ENCODE measurements around the gene DCAF8.
A peak's percentile ranks its signal among the peaks of the same experiment; 100 is the strongest.
"Not testable (repeated sequence)": the region's sequence is repeated elsewhere in the genome, so short reads cannot be mapped to it uniquely, and the experiment has no call there.

Gene DCAF8

DNA sequence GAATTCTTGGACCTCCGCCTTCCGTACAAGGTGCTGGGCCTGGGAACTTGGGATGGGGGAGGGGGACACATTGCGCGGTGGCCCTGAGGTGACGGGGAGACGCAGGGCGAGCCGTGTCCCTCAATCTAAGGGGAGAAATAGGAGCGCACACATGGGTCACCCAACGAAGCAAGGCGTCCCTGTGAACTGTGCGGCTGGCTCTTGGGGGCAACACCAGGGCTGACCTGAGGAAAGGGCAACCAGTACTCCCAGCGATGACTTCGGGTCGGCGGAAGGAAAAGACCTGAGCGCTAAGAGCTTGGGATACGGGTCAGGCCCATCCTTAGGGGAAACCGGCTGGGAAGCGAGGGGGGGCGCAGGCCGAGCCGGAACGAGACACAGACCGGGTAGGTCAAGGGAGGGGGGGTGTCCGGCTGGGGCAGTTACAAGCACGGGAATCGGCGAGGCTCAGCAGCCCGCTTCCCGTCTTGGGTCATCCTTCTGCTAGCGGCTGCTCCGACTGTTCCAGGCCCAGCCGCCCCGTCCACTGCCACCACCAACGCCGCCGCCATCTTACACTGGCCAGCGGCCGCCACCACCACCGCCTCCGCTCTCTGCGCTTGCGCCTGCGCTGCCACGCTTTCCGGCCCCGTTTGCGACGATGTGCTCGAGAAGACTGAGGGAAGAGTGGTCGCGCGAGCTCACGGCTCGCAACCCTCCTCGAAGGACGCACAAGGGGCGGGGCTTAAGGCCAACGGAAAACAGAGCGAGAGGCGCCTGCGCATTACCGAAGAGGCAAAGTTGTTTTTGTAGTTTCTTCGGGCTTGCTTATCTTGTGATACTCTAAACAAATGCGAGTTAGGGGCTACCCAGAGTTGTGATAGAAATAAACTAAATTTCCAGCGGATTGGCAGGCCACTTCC lies at the start of gene DCAF8:
DCAF8 (minus strand) TSS at position 657 of the 902 bp plus-strand sequence. CDS start 18,541 bp downstream, outside the sequence.
- DNase-seq (ENCODE audit: low spot score) = peak; percentile 98

DNA sequence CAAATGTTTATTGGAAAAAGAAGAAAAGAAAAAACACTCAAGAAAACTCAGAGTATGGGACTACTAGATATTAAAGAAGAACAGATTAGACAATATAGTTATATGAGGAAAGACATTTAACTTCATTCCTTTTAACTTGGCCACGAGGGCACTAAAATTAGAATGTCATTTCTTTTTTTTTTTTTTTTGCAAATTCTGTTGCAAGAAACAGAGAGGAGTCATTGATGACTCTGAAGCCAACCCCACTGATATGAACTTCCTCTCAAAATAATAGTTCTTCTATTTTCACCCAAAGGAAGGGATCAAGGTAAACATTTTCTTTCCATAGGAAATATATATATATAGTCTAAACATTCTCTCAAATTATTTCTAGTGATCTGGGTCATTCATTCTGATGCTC lies 47.2 kb upstream of the DCAF8 start:
- no peak for DNase-seq (ENCODE audit: low spot score)

DNA sequence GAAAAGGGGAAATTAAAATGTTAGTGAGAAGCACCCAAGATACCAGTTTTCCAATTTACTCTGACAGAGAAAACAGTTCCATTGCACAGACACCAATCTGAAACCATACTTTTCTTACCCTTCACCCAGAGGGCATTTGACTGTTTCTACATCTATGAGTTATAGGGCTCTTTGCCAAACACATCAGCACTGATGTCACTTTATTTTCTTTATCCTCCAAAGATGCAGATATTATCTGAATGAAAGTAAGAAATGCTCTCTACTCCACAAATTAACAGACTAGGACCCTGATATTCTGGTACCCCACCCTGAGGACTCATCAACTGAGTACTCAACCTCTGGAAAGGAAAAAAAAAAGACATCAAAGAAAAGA lies 46.8 kb upstream of the DCAF8 start:
- no peak for DNase-seq (ENCODE audit: low spot score)

DNA sequence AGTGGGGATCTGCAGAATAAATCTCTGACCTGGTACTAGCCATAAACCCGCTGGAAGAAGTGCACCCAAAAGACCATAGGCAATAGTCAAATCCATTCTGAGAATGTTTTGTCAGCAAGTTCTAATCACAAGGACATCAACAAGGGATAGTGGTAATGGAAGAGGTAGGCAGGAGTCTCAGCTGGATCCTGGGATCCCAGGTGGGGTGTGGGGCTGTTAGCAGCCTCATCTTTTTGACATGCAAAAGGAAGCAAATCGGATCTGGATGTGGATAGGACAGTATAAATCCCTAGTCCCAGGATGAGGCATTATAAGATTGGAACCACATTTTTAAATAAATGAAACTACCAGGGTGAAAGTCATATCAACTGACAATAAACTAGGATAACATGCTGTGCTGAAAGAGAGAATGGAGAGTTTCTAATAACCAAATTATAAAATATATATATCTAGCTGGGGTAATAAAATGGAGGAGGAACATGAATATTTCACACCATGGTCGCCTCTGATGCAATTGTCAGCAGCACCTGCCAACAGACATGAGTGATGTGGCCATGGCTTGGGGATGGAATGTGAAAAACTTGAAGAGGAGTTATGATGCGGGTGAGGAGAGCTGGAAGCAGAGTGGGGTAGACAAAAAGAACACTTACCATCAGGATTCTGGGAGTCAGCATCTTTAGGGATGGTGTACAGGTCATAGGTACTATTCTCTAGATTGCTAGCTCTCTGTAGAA lies 46.3 kb upstream of the DCAF8 start:
- DNase-seq (ENCODE audit: low spot score) = no peak

DNA sequence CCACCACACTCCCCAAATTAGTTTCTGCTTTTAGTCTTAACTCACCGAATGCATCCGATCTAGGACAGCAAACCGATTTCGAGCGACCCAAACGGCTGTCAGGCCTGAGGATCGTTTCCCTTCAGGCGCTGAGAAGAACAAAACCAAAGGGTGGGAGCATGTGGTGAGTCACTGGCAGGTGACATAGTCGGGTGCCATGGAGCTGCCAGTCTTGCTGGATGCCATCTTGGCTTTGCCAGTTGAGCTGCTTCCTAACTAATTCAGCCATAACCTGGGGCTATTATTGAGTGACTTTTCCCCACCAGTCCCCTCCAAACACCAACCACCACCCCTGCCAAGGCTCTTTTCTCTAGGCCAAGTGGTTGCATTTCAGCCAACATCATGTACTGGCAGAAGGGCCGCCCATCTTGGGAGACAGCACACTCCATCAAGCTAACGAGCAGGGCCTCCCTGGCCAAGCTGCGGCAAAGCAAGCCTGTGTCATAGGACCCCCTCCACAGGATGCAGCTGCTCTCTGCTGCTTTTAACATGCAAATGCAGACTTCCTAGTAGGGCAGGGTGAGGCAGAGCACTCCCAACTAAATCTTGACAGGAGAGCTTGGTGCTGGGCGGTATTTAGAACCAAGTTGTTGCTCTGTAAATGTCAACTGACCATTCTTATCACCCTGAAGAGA lies 44.9 kb upstream of the DCAF8 start:
- DNase-seq (ENCODE audit: low spot score) = no peak

DNA sequence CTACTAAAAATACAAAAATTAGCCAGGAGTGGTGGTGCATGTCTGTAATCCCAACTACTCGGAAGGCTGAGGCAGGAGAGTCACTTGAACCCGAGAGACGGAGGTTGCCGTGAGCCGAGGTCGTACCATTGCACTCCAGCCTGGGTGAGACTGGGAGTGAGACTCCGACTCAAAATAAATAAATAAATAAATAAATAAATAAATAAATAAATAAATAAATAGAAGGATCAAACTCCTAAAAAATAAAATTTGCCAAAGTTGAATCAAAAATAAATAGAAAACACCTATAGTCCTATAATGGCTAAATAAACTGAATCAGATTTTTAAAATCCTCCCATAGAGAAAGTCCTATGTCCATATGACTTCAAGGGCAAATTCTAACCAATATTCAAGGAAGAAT lies 37.8 kb upstream of the DCAF8 start:
- DNase-seq (ENCODE audit: low spot score) = no peak

DNA sequence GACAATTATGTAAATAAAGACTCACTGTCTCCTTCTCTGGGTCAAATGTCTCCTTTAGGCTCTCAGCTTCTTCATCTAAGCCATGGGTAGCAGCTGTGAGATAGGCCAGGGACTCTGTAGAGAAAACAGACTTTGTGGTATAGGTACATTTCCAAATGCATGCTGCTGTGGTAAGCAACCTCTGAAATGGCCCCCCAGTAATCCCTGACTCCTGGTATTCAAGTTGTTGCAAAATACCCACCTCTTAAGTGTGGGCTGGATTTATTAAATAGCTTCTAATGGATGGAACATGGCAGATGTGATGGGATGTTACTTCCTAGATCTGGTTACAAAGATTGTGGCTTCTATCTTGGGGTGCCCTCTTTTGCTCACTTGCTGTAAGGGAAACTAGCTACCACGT lies 33.7 kb upstream of the DCAF8 start:
- no peak for DNase-seq (ENCODE audit: low spot score)

DNA sequence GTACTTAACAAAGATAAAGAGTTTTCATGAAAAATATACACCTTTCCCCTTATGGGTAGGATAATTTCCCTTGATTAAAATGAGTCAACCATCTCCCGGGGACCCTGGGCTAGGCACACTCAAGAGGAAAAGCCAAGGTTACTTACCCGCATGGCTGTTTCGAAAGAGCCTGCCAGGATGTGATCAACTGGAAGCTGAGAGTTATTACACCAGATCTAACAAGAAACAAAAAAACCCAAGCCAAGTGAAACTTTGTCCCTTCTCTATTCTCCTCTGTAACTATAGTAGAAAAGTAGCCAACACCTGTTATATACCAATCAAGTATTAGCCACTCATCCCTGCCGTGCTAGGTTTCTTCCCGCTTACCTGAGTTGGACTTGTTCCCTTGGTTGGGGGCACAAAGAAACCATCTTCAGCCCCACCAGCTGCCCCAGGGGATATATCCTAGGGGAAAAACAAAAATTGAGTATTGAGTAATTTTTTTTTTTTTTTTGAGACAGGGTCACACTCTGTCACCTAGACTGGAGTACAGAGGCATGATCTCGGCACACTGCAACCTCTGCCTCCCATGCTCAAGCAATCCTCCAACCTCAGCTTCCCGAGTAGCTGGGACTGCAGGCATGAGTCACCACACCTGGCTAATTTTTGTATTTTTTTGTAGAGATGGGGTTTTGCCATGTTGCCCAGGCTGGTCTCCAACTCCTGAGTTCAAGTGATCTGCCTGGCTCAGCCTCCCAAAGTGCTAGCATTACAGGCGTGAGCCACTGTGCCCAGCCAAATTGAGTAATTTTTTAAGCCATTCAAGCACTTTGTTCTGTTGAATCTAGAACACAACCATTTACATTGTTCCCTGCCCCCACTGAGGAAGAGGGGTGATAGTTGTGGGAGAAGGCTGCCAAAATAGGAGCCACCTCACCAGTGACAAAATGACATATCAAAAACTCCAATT lies 30.9 kb upstream of the DCAF8 start:
- peak; percentile 32 for DNase-seq (ENCODE audit: low spot score)

DNA sequence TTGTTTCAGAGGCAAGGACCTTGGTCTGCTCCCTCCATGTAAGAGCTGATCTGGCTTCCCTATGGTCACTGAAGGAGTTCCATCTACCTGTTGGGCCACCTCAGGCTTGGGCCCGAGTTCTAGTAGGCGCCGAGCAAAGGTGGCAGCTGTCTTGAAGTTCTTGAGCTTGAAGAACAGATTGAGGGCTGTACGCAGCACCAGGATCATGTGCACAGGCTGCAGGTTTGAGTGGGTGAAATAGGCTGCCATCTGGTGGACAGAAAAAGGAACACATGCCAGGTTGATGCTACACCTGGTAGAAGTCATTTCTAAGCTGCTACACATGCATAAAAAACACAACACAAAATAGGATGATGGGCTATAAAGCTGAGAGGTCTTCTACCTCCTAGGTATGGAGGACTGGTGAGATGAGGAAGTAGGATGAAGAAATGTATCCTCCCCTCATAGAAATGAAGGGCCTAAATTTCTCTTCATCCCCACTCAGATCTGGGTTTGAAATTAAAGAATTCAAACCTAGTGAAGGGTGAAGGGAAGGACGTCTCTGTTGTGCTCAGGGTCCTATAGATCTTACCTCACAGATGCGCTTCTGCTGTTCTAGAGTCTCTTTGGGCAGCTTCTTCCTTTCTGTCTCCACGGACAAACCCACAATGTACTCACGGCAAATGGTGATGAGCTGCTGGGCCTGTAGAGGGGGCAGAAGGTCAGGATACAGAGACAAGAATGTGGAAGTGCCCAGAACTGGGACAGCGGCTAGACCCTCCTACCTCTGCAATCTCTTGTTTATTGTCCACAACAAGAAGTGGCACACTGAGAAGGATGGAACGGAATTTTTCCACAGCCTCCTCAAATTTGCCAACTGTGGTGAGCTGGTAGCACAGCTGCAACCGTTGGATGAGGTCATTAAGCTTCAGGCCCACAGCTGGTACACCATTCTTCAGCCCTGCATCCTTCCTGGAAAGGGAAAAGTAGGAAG lies 29.2 kb upstream of the DCAF8 start:
- peak; percentile 73 for DNase-seq (ENCODE audit: low spot score)

DNA sequence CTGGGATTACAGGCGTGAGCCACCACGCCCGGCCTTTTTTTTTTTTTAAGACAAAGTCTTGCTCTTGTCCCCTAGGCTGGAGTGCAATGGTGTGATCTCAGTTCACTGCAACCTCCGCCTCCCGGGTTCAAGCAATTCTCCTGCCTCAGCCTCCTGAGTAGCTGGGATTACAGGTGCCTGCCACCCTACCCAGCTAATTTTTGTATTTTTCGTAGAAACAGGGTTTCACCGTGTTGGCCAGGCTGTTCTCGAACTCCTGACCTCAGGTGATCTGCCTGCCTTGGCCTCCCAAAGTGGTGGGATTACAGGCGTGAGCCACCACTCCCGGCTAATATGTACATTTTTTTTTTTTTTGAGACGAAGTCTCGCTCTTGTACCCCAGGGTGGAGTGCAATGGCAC lies 25.4 kb upstream of the DCAF8 start:
- not testable (repeated sequence) for DNase-seq (ENCODE audit: low spot score)

DNA sequence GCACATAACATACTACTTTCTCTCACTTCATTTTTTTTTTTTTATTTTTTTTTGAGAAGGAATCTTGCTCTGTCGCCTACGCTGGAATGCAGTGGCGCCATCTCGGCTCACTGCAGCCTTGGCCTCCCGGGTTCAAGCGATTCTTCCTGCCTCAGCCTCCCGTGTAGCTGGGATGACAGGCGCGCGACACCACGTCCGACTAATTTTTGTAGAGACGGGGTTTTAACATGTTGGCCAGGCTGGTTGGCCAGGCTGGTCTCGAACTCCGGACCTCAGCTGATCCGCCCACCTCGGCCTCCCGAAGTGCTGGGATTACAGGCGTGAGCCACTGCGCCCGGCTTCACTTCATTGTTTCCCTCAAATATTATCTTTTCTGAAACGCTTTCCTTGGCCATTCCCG lies 23.2 kb upstream of the DCAF8 start:
- DNase-seq (ENCODE audit: low spot score) = no peak

DNA sequence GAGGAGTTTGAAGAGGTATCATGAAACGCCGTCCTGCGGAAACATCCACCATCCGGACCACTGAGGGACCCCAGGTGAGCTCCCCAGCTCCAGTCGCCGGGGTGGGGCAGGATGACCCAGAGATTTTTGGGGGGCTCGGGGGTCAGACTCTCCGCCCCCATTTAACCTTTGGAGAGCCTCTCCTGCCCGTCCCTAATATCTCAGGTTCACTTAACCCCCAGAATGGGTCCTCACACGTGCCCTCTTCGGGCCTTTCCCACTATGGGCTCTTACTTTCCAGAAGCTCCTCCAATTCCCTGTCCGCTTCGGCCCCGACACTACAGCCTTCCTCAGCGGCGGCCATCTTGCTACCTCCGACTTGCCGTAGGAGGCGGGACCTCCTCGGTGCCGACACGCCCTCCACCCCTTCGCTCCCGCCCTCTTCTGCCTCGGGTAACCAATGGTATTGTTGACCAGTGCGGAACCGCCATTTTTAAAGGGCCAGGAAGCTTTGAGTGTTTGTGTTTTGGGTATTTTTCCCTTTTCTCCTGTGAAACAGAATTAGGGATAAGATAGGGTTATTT lies 22.5 kb upstream of the DCAF8 start, which contains the start of gene PEX19:
PEX19 (minus strand) TSS at position 352 of the 563 bp plus-strand sequence; CDS start at position 343, 9 bp downstream.
- DNase-seq (ENCODE audit: low spot score) = peak; percentile 90

DNA sequence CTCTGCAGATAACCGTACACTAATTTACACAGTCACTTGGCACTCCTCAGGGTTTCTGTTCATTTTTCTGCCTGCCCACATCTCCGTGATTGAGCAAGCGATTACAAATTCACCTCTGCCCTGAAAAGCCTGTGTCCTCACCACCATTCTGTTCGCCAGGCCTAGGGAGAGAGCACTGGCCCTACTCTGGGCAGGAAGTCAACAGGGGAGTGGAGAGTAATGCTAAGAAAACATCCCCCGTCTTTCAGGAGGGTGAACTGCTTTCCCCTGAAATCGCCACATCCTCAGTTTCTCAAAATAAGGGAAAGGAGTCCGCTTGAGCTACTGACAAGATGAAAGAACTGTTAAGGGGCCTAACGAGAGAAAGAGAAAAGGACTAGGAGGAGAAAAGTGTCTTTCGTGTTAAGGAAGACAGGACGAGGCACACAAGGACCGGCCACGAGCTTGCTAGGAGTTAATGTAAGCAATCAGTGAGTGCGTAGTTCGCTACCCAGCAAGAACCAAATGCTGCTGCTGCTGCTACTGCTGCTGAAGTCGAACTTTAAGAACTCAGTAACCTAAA lies 22.0 kb upstream of the DCAF8 start:
- DNase-seq (ENCODE audit: low spot score) = no peak

DNA sequence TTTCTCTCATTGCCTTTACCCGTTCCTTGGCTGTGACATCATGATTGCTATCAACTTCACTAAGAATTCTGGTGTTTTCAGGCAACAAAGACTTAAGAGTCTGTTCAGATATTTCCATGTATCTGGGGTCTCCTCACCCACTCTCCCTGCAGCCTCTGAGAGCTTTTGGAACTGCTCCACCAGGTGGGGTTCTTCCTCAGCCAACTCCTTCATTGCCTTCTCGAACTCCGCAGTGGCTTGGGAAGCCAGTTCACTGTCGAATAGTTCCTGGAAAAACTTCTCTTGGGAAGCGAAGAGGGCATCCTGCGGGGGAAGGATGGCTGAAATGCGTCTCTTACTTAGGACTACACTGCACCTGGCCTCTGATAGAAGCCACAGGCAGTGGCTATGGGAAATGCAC lies 20.5 kb upstream of the DCAF8 start:
- DNase-seq (ENCODE audit: low spot score) = no peak

DNA sequence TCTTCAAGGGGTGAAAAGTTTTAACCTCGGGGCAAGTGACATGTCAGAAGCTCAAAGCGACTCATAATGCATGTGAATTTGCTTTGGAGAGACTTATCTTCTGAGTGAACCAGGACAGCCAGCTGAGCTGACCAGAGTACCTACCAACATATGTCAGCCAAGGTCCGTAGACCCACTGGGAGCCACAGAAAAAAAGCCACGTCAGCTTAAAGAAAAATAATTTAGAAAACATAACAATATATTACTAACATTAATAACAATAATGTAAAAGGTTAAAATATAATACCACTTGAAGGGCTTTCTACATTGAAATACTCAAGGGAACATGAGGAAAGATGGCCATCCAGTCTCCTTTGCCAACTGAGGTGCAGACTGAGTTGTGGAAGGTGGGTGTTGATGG lies 15.6 kb upstream of the DCAF8 start:
- no peak for DNase-seq (ENCODE audit: low spot score)

DNA sequence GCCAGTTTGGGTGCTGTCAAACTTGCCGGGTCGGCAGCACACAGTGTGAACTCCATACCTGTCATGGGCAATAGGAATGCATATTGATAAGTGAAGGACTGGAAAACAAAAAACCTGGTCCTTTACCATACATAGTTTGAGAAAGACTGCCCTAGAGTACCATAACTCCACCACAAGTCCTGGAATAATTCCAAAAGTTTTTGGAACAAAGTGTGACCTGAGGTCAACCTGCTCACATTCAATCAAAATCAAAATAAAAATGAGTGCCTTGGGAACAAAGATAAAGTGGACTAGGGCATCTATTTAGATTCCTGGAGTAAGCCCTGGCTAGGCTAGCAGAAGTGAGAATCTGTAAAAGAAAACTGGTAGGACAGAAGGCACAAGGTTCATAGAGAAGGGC lies 15.0 kb upstream of the DCAF8 start:
- no peak for DNase-seq (ENCODE audit: low spot score)

DNA sequence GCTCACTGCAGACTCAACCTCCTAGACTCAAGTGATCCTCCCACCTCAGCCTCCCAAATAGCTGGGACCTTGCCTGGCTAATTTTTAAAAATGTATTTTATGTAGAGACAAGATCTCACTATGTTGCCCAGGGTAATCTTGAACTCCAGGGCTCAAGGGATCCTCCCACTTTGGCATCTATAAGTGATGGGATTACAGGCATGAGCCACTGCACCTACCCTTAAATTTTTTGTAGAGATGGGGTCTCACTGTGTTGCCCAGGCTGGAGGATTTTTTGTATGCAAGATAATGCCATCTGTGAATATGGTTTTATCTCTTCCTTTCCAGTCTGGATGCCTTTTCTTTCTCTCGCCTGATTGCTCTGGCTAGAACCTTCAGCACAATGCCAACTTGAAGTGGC lies 8.7 kb upstream of the DCAF8 start:
- no peak for DNase-seq (ENCODE audit: low spot score)

DNA sequence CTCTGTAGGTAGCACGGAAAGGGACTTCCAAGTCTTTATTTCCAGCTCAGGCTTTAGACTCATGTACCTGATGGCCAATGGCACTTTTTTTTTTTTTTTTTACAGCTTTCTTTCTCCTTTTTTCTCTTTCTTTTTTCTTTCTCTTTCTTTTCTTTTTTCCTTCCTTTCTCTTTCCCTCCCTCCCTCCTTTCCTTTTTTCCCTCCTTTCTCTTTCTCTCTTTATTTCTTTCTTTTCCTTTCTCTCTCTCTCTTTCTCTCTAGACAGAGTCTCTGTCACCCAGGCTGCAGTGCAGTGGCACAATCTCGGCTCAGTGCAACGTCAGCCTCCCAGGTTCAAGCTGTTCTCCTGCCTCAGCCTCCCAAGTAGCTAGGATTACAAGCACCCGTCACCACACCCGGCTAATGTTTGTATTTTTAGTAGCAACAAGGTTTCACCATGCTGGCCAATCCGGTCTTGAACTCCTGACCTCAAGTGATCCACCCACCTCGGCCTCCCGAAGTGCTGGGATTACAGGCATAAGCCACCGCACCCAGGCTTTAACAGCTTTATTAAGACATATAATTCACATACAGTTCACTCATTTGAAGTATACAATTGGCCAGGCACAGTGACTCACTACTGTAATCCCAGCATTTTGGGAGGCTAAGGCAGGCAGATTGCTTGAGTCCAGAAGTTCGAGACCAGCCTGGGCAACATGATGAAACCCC lies 5.1 kb upstream of the DCAF8 start:
- DNase-seq (ENCODE audit: low spot score) = no peak

DNA sequence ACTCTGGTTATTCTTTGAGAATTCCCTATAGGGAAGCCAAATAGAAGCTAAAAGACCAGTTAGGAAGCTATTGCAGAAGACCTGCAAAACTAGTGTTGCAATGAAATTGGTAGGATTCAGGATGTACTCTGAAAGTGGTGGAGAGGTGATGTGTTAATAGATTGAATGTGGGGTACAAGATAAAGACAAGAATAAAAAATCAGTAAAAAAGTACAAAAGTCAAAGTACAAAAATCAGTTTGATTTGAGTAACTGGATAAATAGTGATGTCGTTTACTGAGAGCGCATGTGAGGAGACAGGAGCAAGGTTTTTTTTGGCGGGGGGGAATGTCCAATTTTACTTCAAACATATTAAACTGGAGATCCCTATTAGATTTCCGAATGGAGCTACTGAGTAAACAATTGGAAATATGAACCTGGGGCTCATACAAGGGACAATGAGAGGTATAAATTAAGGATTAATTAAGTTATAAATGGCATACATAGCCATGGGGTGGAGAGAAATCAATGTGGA lies 2.5 kb upstream of the DCAF8 start:
- DNase-seq (ENCODE audit: low spot score) = no peak

Data from putamen (tissue), 1 donor.